OCI-LY3 (cell line): Measurements from ENCODE around the gene CLSTN1.

Experiments
- H2AFZ ChIP-seq: fragments of 200-600, 300-600 bp; shearing (Covaris generic); 2 replicates; pipeline ENCODE4 v1.6.0; 2014; ENCODE audit warnings: antibody characterized with exemption, low read depth, low read length
- H3K27ac ChIP-seq: fragments of 200-600, 300-600 bp; sonication (generic); 2 replicates; pipeline ENCODE4 v1.5.1; 2014; ENCODE audit warnings: mild to moderate bottlenecking, low read length, moderate library complexity, mixed read lengths
- H3K27me3 ChIP-seq: fragments of 200-600, 300-600 bp; sonication (generic); 2 replicates; pipeline ENCODE4 v1.6.1; 2014; ENCODE audit warnings: low read depth, low read length, mixed read lengths
- H3K36me3 ChIP-seq: fragments of 200-600, 300-600 bp; sonication (generic); replicated peaks from 2 replicates; pipeline ENCODE3; 2014; ENCODE audit warnings: low read depth, low read length, mixed read lengths
- H3K4me1 ChIP-seq: fragments of 300-600, 200-600 bp; sonication (generic); 2 replicates; pipeline ENCODE4 v1.6.1; 2014; ENCODE audit warnings: low read length, mixed read lengths
- H3K4me2 ChIP-seq: fragments of 200-600, 300-600 bp; sonication (generic); 2 replicates; pipeline ENCODE4 v1.6.1; 2014; ENCODE audit warnings: low read length, mixed read lengths
- H3K4me3 ChIP-seq: fragments of 300-600, 200-600 bp; sonication (generic); 2 replicates; pipeline ENCODE4 v1.5.1; 2014; ENCODE audit warnings: antibody characterized with exemption, mild to moderate bottlenecking, low read length, moderate library complexity
- H3K79me2 ChIP-seq: fragments of 300-600, 200-600 bp; shearing (Covaris generic); 2 replicates; pipeline ENCODE4 v1.6.1; 2014; ENCODE audit warnings: mild to moderate bottlenecking, low read length, mixed read lengths
- H3K9ac ChIP-seq: fragments of 300-600, 200-600 bp; shearing (Covaris generic); 2 replicates; pipeline ENCODE4 v1.6.0; 2014; ENCODE audit warnings: mild to moderate bottlenecking, low read length, moderate library complexity
- H3K9me3 ChIP-seq: fragments of 200-600, 300-600 bp; shearing (Covaris generic); 2 replicates; pipeline ENCODE4 v1.6.1; 2014; ENCODE audit warnings: low read length, mixed read lengths; ENCODE audit not compliant: insufficient read depth
- H4K20me1 ChIP-seq: fragments of 200-600, 300-600 bp; sonication (generic); 2 replicates; pipeline ENCODE4 v1.6.1; 2016; ENCODE audit warnings: low read length, mixed read lengths; ENCODE audit not compliant: insufficient read depth
- CTCF ChIP-seq: fragments of 200-600, 300-600 bp; sonication (generic); IDR thresholded peaks from 2 replicates; pipeline ENCODE4 v1.5.1; 2014; ENCODE audit warnings: antibody characterized with exemption, low read length, low read depth
- EZH2phosphoT487 ChIP-seq: fragments of 200-600 bp; shearing (Covaris generic); IDR thresholded peaks from 2 replicates; pipeline ENCODE4 v1.6.1; 2018; ENCODE audit warnings: antibody characterized with exemption, mixed run types, low read depth

Gene CLSTN1

GRCh38 chr1:9798236-9799130 lies 25.3 kb downstream of the CLSTN1 start:
- H3K9ac ChIP-seq, result no peak overlapping the region

GRCh38 chr1:9797049-9797448 lies 26.7 kb downstream of the CLSTN1 start:
- peaks cover 54% of the 10 kb centered on the region for H4K20me1 ChIP-seq
- TF ChIP-seq EZH2phosphoT487 (no peak), CTCF (no peak)
- no peaks in the 10 kb centered on the region for H3K9me3 ChIP-seq
- H3K4me3 ChIP-seq, result no peak overlapping the region
- peaks cover 18% of the 10 kb centered on the region for H3K4me1 ChIP-seq
- H3K79me2 ChIP-seq, result peaks cover 91% of the 10 kb centered on the region
- H3K27me3 ChIP-seq, result no peaks in the 10 kb centered on the region
- H3K4me2 ChIP-seq, result no peak overlapping the region
- no peak overlapping the region for H2AFZ ChIP-seq
- H3K9ac ChIP-seq, result no peak overlapping the region
- no peaks in the 10 kb centered on the region for H3K36me3 ChIP-seq
- no peak overlapping the region for H3K27ac ChIP-seq

More at GRCh38 chr1:9798236-9799130, 25.3 kb downstream of the CLSTN1 start:
- Histone ChIP-seq H3K4me3 (no peak overlapping the region), H3K27ac (no peak overlapping the region), H3K27me3 (no peaks in the 10 kb centered on the region), H3K4me2 (peak overlapping the region; percentile 12; the same call in 1 of the 2 replicates), H2AFZ (no peak overlapping the region), H4K20me1 (peaks cover 54% of the 10 kb centered on the region), H3K36me3 (no peaks in the 10 kb centered on the region), H3K9me3 (no peaks in the 10 kb centered on the region), H3K79me2 (peaks cover 91% of the 10 kb centered on the region), H3K4me1 (peaks cover 18% of the 10 kb centered on the region)
- TF ChIP-seq EZH2phosphoT487 (no peak), CTCF (no peak)

DNA sequence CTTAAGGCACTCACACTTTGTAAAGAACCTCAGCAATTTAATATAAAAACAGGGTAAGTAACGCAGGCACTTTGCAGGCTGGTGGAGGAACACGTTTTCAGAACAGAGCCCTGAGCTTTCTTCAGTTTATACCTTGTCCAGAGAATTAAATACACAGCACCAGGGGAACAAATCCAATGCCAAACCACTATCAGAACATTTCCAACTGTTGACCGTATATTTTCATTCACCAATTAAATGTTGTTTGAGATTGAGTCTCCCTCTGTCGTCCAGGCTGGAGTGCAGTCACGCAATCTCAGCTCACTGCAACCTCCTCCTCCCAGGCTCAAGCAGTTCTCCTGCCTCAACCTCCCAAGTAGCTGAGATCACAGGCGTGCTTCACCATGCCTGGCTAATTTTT lies 29.7 kb downstream of the CLSTN1 start:
- Histone ChIP-seq H3K4me2 (no peak overlapping the region), H4K20me1 (peaks cover 50% of the 10 kb centered on the region), H3K79me2 (peaks cover 94% of the 10 kb centered on the region), H3K27me3 (no peaks in the 10 kb centered on the region), H2AFZ (no peak overlapping the region), H3K36me3 (peaks cover 3% of the 10 kb centered on the region), H3K9ac (no peak overlapping the region), H3K4me1 (peaks cover 12% of the 10 kb centered on the region), H3K27ac (no peak overlapping the region), H3K9me3 (no peaks in the 10 kb centered on the region), H3K4me3 (no peak overlapping the region)
- no peak for TF ChIP-seq CTCF
- no peak for TF ChIP-seq EZH2phosphoT487

DNA sequence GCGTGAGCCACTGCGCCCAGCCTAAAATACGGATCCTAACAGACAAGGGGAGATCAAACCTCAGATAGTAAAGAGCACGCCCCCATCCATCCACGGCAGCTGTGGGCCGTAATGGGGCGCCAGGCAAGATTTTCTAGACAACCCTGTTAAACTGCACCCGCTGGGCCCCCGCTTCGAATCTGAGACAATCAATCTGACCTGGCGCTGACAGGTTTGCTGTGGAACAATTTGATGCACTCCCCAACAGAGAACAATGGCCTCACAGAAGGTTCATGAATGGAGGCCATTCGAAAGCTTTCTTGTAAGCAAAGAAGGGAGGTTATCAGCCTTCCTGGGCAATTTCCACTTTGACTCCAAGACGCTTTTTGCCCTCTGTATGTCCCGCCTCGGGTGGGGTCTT lies 30.5 kb downstream of the CLSTN1 start:
- Histone ChIP-seq H3K36me3 (peaks cover 3% of the 10 kb centered on the region), H3K9ac (no peak overlapping the region), H3K9me3 (no peaks in the 10 kb centered on the region), H4K20me1 (peaks cover 42% of the 10 kb centered on the region), H3K79me2 (peaks cover 94% of the 10 kb centered on the region), H3K4me3 (no peak overlapping the region), H3K4me1 (peaks cover 12% of the 10 kb centered on the region), H3K4me2 (no peak overlapping the region), H2AFZ (no peak overlapping the region), H3K27me3 (no peaks in the 10 kb centered on the region), H3K27ac (no peak overlapping the region)
- TF ChIP-seq CTCF (no peak), EZH2phosphoT487 (no peak)
